DOHH2 (cell line): ENCODE results near the gene ACTN4.

Source experiments
- CTCF ChIP-seq: fragments of 200-600 bp; sonication (generic); IDR thresholded peaks from one replicate; pipeline ENCODE4 v1.5.1; 2014; ENCODE audit warnings: antibody characterized with exemption, mild to moderate bottlenecking, low read depth, low read length; ENCODE audit not compliant: poor library complexity, severe bottlenecking
- EZH2phosphoT487 ChIP-seq: fragments of 200-600 bp; sonication (generic); IDR thresholded peaks from 2 replicates; pipeline ENCODE4 v1.6.1; 2017; ENCODE audit warnings: borderline replicate concordance, mild to moderate bottlenecking, antibody characterized with exemption, low read length, moderate library complexity, mixed read lengths

- TF ChIP-seq CTCF, result no peak
- TF ChIP-seq EZH2phosphoT487, result no peak
Measured at GRCh38 chr19:38713865-38714264, 66.4 kb downstream of the ACTN4 start.
